H1 (cell line): ENCODE results near the gene DCTPP1. TPM values are rescaled to one million over a fixed set of nuclear protein-coding genes. Genes with fewer than 3 reads are reported as not detected.

Experiments used
- CTCF ChIA-PET: fragments of 300-600 bp; sonication (Branson Sonifier 250); formaldehyde crosslinking; loops from one replicate; lab custom pipeline; 2021; ENCODE audit not compliant: partially characterized antibody; lab: Charles Lee
- POLR2A ChIA-PET: fragments of 300-600 bp; sonication (Branson Sonifier 250); formaldehyde crosslinking; loops from one replicate; lab custom pipeline; 2021; ENCODE audit warnings: inconsistent platforms; ENCODE audit not compliant: partially characterized antibody; lab: Charles Lee
- DNase-seq, 2 experiments: peaks; one replicate each; pipeline versions ENCODE4 v3.0.0 to v3.0.0-alpha.2; 2010 to 2022; ENCODE audit warnings: low spot score in 2 of 2, low read depth in 1 of 2, mixed read lengths in 1 of 2
- FAIRE-seq: peaks from 2 replicates; lab custom pipeline; 2011; peaks lifted over from hg19 to GRCh38; lab: Jason Lieb, UNC
- H2AFZ ChIP-seq: 2 replicates; pipeline ENCODE4 v1.8.1; 2012; ENCODE audit warnings: low read length, inconsistent platforms
- H2AK5ac ChIP-seq: 2 replicates; pipeline ENCODE4 v1.6.1; 2013; ENCODE audit warnings: low read depth, low read length
- H2BK120ac ChIP-seq: replicated peaks from 2 replicates; pipeline ENCODE3; 2013; ENCODE audit warnings: low read depth, low read length, inconsistent platforms
- H2BK12ac ChIP-seq: 2 replicates; pipeline ENCODE4 v1.6.1; 2013; ENCODE audit warnings: low read depth, low read length
- H2BK15ac ChIP-seq: 2 replicates; pipeline ENCODE4 v1.6.1; 2013; ENCODE audit warnings: low read length
- H2BK20ac ChIP-seq: 2 replicates; pipeline ENCODE4 v1.6.1; 2013; ENCODE audit warnings: low read length
- H2BK5ac ChIP-seq: 2 replicates; pipeline ENCODE4 v1.6.1; 2013; ENCODE audit warnings: low read depth, low read length
- H3K14ac ChIP-seq: 2 replicates; pipeline ENCODE4 v1.6.1; 2013; ENCODE audit warnings: inconsistent platforms; ENCODE audit not compliant: insufficient read length
- H3K18ac ChIP-seq: 2 replicates; pipeline ENCODE4 v1.6.1; 2013; ENCODE audit warnings: low read length; ENCODE audit errors: extremely low read depth
- H3K23ac ChIP-seq: 2 replicates; pipeline ENCODE4 v1.6.1; 2013; ENCODE audit warnings: inconsistent platforms; ENCODE audit not compliant: insufficient read length
- H3K23me2 ChIP-seq: 2 replicates; pipeline ENCODE4 v1.6.1; 2013; ENCODE audit warnings: low read depth, low read length
- H3K27ac ChIP-seq: 2 replicates; pipeline ENCODE4 v1.6.1; 2011; ENCODE audit warnings: low read depth, low read length, inconsistent platforms
- H3K27me3 ChIP-seq, 4 experiments: replicated peaks in 1 of 4; 1 replicate in 1 of 4; 2 replicates in 3 of 4; pipeline versions ENCODE4 v1.6.1 to v1.8.1; 2011 to 2013; ENCODE audit warnings: low read length in 3 of 4, mild to moderate bottlenecking in 3 of 4, inconsistent platforms in 2 of 4, mixed read lengths in 2 of 4, moderate library complexity in 1 of 4; ENCODE audit not compliant: control insufficient read depth in 3 of 4, insufficient read depth in 3 of 4; ENCODE audit errors: extremely low read depth in 1 of 4
- H3K36me3 ChIP-seq, 4 experiments: 2 replicates each; pipeline versions ENCODE4 v1.6.1 to v1.8.1; 2011 to 2013; ENCODE audit warnings: mild to moderate bottlenecking in 4 of 4, low read length in 3 of 4, moderate library complexity in 2 of 4, control low read depth in 1 of 4, inconsistent platforms in 1 of 4; ENCODE audit not compliant: insufficient read depth in 4 of 4, control insufficient read depth in 2 of 4
- H3K4ac ChIP-seq: replicated peaks from 2 replicates; pipeline ENCODE3; 2013; ENCODE audit warnings: low read length, low read depth, mixed read lengths, inconsistent platforms; ENCODE audit not compliant: insufficient read length
- H3K4me1 ChIP-seq, 4 experiments: replicated peaks in 1 of 4; 1 replicate in 1 of 4; 2 replicates in 3 of 4; pipeline versions ENCODE4 v1.6.1 to v1.8.1; 2011 to 2013; ENCODE audit warnings: low read length in 3 of 4, inconsistent platforms in 2 of 4, mixed read lengths in 1 of 4; ENCODE audit not compliant: insufficient read depth in 4 of 4, control insufficient read depth in 3 of 4
- H3K4me2 ChIP-seq, 2 experiments: 2 replicates each; pipeline versions ENCODE4 v1.6.1 to v1.8.1; 2011 to 2013; ENCODE audit warnings: low read depth in 2 of 2, low read length in 2 of 2, control low read depth in 1 of 2, inconsistent platforms in 1 of 2, mild to moderate bottlenecking in 1 of 2; ENCODE audit not compliant: insufficient read depth in 1 of 2
- H3K4me3 ChIP-seq, 4 experiments: fragments of 200-600, 300-600 bp in 1 of 4; sonication (generic), shearing (Covaris generic), sonication (Bioruptor Twin) in 1 of 4; 2 replicates each; pipeline versions ENCODE4 v1.5.1 to v1.8.1; 2011 to 2016; ENCODE audit warnings: low read length in 4 of 4, low read depth in 3 of 4, control low read depth in 2 of 4, inconsistent platforms in 2 of 4, mild to moderate bottlenecking in 2 of 4, mixed read lengths in 1 of 4, moderate library complexity in 1 of 4; ENCODE audit not compliant: insufficient read depth in 2 of 4; ENCODE audit errors: extremely low read depth in 1 of 4
- H3K56ac ChIP-seq: replicated peaks from 2 replicates; pipeline ENCODE3; 2013; ENCODE audit warnings: low read depth, mild to moderate bottlenecking, mixed read lengths, low read length, inconsistent platforms; ENCODE audit not compliant: insufficient read length
- H3K79me1 ChIP-seq: 2 replicates; pipeline ENCODE4 v1.6.1; 2013; ENCODE audit warnings: low read depth, low read length, control low read depth
- H3K79me2 ChIP-seq, 2 experiments: 2 replicates each; pipeline versions ENCODE4 v1.6.1 to v1.8.1; 2012 to 2013; ENCODE audit warnings: low read length in 2 of 2, mild to moderate bottlenecking in 2 of 2, inconsistent platforms in 1 of 2; ENCODE audit not compliant: insufficient read depth in 2 of 2, control insufficient read depth in 1 of 2
- H3K9ac ChIP-seq, 4 experiments: replicated peaks in 1 of 4; 1 replicate in 1 of 4; 2 replicates in 3 of 4; pipeline versions ENCODE4 v1.6.1 to v1.8.1; 2011 to 2013; ENCODE audit warnings: low read depth in 3 of 4, low read length in 3 of 4, control low read depth in 2 of 4, mild to moderate bottlenecking in 2 of 4, moderate library complexity in 2 of 4, inconsistent platforms in 1 of 4; ENCODE audit errors: extremely low read depth in 1 of 4
- H3K9me3 ChIP-seq, 2 experiments: 2 replicates each; pipeline versions ENCODE4 v1.6.1 to v1.8.1; 2012 to 2013; ENCODE audit warnings: mild to moderate bottlenecking in 2 of 2, moderate library complexity in 2 of 2, control low read depth in 1 of 2, inconsistent platforms in 1 of 2, low read depth in 1 of 2, low read length in 1 of 2, mixed read lengths in 1 of 2; ENCODE audit not compliant: insufficient read depth in 2 of 2
- H4K20me1 ChIP-seq, 2 experiments: replicated peaks in 1 of 2; 2 replicates each; pipeline versions ENCODE3 to v1.8.1; 2011 to 2013; ENCODE audit warnings: inconsistent platforms in 2 of 2, low read length in 2 of 2, mild to moderate bottlenecking in 1 of 2; ENCODE audit not compliant: insufficient read depth in 2 of 2, control insufficient read depth in 1 of 2
- H4K5ac ChIP-seq: 2 replicates; pipeline ENCODE4 v1.6.1; 2013; ENCODE audit warnings: low read length, low read depth, mixed read lengths, inconsistent platforms; ENCODE audit not compliant: insufficient read length
- H4K8ac ChIP-seq: 2 replicates; pipeline ENCODE4 v1.8.0; 2013; ENCODE audit warnings: mild to moderate bottlenecking, moderate library complexity, low read length, inconsistent platforms; ENCODE audit not compliant: insufficient read depth; ENCODE audit errors: extremely low read depth
- H4K91ac ChIP-seq: replicated peaks from 2 replicates; pipeline ENCODE3; 2013; ENCODE audit warnings: low read length, mixed read lengths, inconsistent platforms; ENCODE audit not compliant: insufficient read length
- BACH1 ChIP-seq: IDR thresholded peaks from 2 replicates; pipeline ENCODE4 v1.6.1; 2012; ENCODE audit warnings: low read length, improper control_type of control experiment
- CTCF ChIP-seq, 3 experiments: IDR thresholded peaks; 1 replicate in 2 of 3; 2 replicates in 1 of 3; pipeline versions ENCODE4 v1.5.1 to v1.6.1; 2011; ENCODE audit warnings: low read length in 3 of 3, mild to moderate bottlenecking in 3 of 3, inconsistent platforms in 2 of 3, low read depth in 1 of 3, moderate library complexity in 1 of 3; ENCODE audit not compliant: insufficient read depth in 1 of 3; ENCODE audit errors: control extremely low read depth in 1 of 3
- KDM4A ChIP-seq: IDR thresholded peaks from one replicate; pipeline ENCODE4 v1.7.1; 2012; ENCODE audit warnings: low read depth, mild to moderate bottlenecking, moderate library complexity, low read length, inconsistent platforms; ENCODE audit not compliant: severe bottlenecking
- SIN3A ChIP-seq, 2 experiments: IDR thresholded peaks in 1 of 2; conservative IDR thresholded peaks in 1 of 2; 2 replicates each; pipeline ENCODE4 v1.6.1; 2011 to 2012; ENCODE audit warnings: low read length in 2 of 2, improper control_type of control experiment in 1 of 2, low read depth in 1 of 2, mild to moderate bottlenecking in 1 of 2
- SP1 ChIP-seq: IDR thresholded peaks from 2 replicates; pipeline ENCODE4 v1.6.1; 2011; ENCODE audit warnings: low read depth, low read length
- SUZ12 ChIP-seq: fragments of 200-600 bp; sonication (generic); IDR thresholded peaks from 2 replicates; pipeline ENCODE4 v1.6.1; 2012; ENCODE audit warnings: mild to moderate bottlenecking, inconsistent platforms, low read length, moderate library complexity, mixed read lengths
- TAF7 ChIP-seq: optimal IDR thresholded peaks from 2 replicates; pipeline ENCODE3; 2011; ENCODE audit warnings: low read depth, mild to moderate bottlenecking, inconsistent platforms, low read length, moderate library complexity, borderline replicate concordance
- WGBS, 2 experiments: shearing (Covaris generic) in 1 of 2; methylation state at CpG; one replicate each; pipeline versions ENCODE4 v1.1.6 to v1.1.7; 2013 to 2015; ENCODE audit warnings: low lambda C conversion rate in 2 of 2, mixed read lengths in 2 of 2, inconsistent platforms in 1 of 2, low coverage in 1 of 2, missing lambda C conversion rate in 1 of 2; ENCODE audit not compliant: insufficient replicate concordance in 2 of 2, insufficient coverage in 1 of 2, insufficient read length in 1 of 2; ENCODE audit errors: extremely low coverage in 1 of 2, missing lambda C conversion rate in 1 of 2; 5-methylcytosine and 5-hydroxymethylcytosine counted together
- polyA plus RNA-seq, 7 experiments: library from polyadenylated mRNA; depleted of rRNA in 3 of 7; stranded (reverse) in 5 of 7; unstranded in 2 of 7; fragments of >200 nt in 5 of 7; fragments of 200-250 nt in 2 of 7; gene quantifications; 1 replicate in 5 of 7; 2 replicates in 1 of 7; 4 replicates in 1 of 7; pipeline versions ENCODE4 v1.2.1 to v1.2.3, GENCODE V29; 2011 to 2013; ENCODE audit warnings: missing spikeins in 2 of 7, mixed read lengths in 2 of 7
- total RNA-seq: library from RNA; stranded (reverse); fragmentation: NEBNext Ultra II Directional; extraction: Animal tissue kit (Norgen Biotek cat#: 25700); gene quantifications from 2 replicates; pipeline ENCODE4 v1.2.1, GENCODE V29; 2021

The DCTPP1 gene
- total and polyA plus RNA-seq, 2 of the 8 experiments (the other 6 are each of a cell fraction or from before 2014, with no cell fraction given), result 94.5 to 103 TPM

GRCh38 chr16:30395155-30395991, 34.5 kb downstream of the DCTPP1 start, which contains the start of gene ZNF48:
Gene ZNF48, plus strand, starts transcription at chr16:30395420. Its CDS starts 375 bp downstream, at chr16:30395795.
- H3K27ac ChIP-seq, result peak within 1 kb of the TSS; percentile 88
- peak within 1 kb of the TSS; percentile 98 for H3K18ac ChIP-seq
- H2BK12ac ChIP-seq, result 0 out of 2 replicates have a peak within 1 kb of the TSS, but pooled peaks have one; percentile 75
- peak within 1 kb of the TSS; percentile 75 for H2BK120ac ChIP-seq
- peak within 1 kb of the TSS; percentile 98 for H4K8ac ChIP-seq
- peak within 1 kb of the TSS; percentile 93 for H4K5ac ChIP-seq
- peak within 1 kb of the TSS; percentile 65; the same call in 1 of the 2 replicates for H2AK5ac ChIP-seq
- H4K20me1 ChIP-seq, result peaks cover 12 to 17% of the 10 kb centered on the region in 2 experiments
- H3K27me3 ChIP-seq, result no peaks in the 10 kb centered on the region
- DNase-seq (peak in 1 of 2 experiments; percentile 89), FAIRE-seq (no peak)
- no peaks in the 10 kb centered on the region for H3K9me3 ChIP-seq
- peak within 1 kb of the TSS; percentile 72 to 98 (median 92) for H3K4me3 ChIP-seq
- H3K4me2 ChIP-seq, result peak within 1 kb of the TSS; percentile 93 to 94
- H3K23me2 ChIP-seq, result peaks cover 11% of the 10 kb centered on the region; the same call in 1 of the 2 replicates
- WGBS, 2 experiments, result 1% methylated on average over 78 of the region's 103 CpGs; no CpG with 5 or more reads in 1 of the 2 experiments
- peak within 1 kb of the TSS; percentile 92; the same call in 1 of the 2 replicates for H2BK15ac ChIP-seq
- H3K56ac ChIP-seq, result peak within 1 kb of the TSS; percentile 92
- H3K14ac ChIP-seq, result peak within 1 kb of the TSS; percentile 21
- H3K4me1 ChIP-seq, result peaks cover 0 to 15% (median 9%) of the 10 kb centered on the region in 4 experiments; a peak in 6 of 7 replicates
- H2BK5ac ChIP-seq, result peak within 1 kb of the TSS; percentile 97
- peaks cover 5 to 21% of the 10 kb centered on the region in 2 experiments; a peak in 2 of 4 replicates for H3K79me2 ChIP-seq
- POLR2A ChIA-PET, result interaction anchor here (0.5 to 12.6 kb wide), 21 partner anchors 9 to 330 kb away, joined by 3 to 151 read pairs (median 4); partner anchors contain the start of genes ALDOA, CD2BP2, DCTPP1 and MYL11
- no peak within 1 kb of the TSS for H3K23ac ChIP-seq
- H2BK20ac ChIP-seq, result no peak within 1 kb of the TSS
- CTCF ChIA-PET, result interaction anchor here (0.6 to 2.4 kb wide), 14 partner anchors 11 to 220 kb away, joined by 3 to 20 read pairs (median 5); partner anchors contain the start of gene ZNF771
- H4K91ac ChIP-seq, result peak within 1 kb of the TSS; percentile 88
- peak within 1 kb of the TSS; percentile 89 to 98 (median 93) for H3K9ac ChIP-seq
- peak within 1 kb of the TSS; percentile 87 for H3K4ac ChIP-seq
- peaks cover 4 to 21% (median 14%) of the 10 kb centered on the region in 4 experiments; a peak in 6 of 8 replicates for H3K36me3 ChIP-seq
- no peaks in the 10 kb centered on the region; the same call in 1 of the 2 replicates for H3K79me1 ChIP-seq
- H2AFZ ChIP-seq, result peak within 1 kb of the TSS; percentile 11; the same call in 1 of the 2 replicates
- TF ChIP-seq SUZ12 (no peak), KDM4A (peak; percentile 73), SIN3A (conservative IDR thresholded peaks at IDR 0.05 in 1 of 2, IDR thresholded peaks at IDR 0.05 in 1 of 2; ENCODE audit: low read depth in 1 of 2, low read length in 2 of 2) (peak; percentile 77 to 84; a peak in 3 of 4 replicates), SP1 (peak; percentile 64), TAF7 (no peak), CTCF (IDR thresholded peaks at IDR 0.05; ENCODE audit: control extremely low read depth in 1 of 3, insufficient read depth in 1 of 3, low read depth in 1 of 3, low read length in 3 of 3) (peak; percentile 43 to 69 (median 49)), BACH1 (peak; percentile 19; the same call in 1 of the 2 replicates)
